NOMO-1 treated with DMSO at 0.1 percent for 48 hours (cell line): ENCODE results near the gene TFR2.

ENCODE experiments used
- DNase-seq: peaks from one replicate; lab custom pipeline; 2025; ENCODE audit not compliant: unreplicated experiment; lab: John Stamatoyannopoulos, UW

TFR2 gene

DNA sequence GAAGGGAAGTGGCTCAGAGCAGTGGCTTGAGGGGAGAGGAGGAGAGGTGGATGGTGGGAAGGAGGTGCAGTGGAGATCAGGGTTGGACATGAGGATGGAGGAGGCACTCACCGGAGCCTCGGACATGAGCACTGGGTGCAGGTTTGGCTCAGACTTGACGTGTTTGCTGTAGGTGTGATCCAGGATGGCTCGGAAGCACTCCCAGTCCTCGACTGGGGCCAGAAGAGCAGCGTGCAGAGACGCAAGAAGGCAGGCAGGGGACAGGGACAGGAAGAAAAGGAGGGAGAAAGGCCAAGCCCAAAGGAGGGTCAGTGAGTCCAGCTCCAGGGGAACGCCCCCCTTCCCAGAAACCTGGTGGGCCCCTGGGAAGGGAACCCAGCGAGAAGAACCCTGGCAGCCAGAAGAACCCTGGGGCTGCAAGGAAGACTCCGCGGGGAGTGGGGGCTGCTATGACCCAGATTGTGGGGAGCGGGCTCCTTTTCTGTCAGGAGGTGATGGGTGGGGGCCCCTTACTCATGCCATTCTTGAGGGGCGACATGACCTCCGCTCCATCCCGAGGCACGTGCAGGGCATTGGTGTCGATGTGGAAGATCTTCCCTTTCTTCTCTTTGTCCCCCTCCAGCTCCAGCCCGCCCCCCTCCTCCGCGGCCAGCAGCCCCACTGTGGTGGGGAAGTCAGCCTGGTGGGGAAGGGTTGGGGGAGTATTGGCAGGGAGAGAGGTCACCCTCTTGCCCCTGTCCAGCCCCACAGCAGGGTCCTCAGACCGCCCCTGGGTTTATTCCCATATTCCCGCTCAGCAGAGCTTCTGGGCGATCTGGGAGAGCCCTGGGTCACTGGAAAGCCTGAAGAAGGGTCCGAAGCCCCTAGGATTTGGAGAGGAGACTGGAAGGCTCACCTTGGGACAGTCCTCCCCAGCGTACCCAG, 13.8 kb upstream of the TFR2 start:
- no peak for DNase-seq

DNA sequence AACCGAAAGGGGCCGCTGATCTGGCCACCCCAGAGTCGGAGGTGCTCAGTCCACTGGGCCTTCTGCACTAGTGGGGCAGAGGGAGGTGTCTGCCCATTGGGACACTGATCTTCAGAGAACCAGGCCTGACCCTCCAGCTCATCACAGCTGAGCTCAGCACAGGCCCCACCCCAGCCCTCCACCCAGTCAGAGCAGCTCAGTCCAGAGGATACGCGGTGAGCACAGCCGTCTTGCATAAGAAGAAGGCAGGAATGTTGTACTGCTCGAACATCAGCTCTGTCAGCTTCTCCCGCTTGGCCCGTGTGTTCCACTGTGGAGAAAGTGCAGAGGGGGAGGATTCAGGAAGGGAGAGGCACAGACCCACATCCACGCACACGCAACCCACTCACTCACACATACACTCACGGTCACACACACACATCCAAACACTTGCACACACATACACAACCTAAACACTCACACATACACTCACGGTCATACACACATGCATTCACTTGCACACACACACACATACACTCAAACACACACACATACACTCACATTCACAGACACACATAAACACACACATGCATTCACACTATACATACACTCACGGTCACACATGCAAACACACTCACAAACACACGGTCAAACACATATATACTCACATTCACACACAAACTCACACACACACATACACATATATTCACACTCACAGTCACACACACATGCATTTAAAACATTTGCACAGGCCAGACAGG, 8.6 kb upstream of the TFR2 start:
- DNase-seq = no peak

DNA sequence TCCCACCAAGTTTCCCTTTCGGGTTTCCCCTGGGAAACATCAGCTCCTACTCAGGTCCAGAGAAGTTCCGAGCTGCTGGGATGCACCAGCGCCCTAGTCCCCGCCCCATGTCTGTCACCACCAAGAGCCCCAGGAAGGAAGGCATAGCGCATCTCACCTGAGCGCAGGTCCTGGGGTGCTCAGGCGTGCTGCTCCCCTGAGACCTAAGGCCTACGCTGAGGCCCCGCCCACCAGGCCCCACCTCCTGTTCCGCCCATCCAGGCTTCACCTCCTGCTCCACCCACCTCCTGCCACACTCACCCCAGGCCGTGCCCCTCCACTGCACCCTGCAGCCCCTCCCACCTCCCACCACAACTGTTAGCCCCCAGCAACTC, 1.2 kb upstream of the TFR2 start:
- no peak for DNase-seq

DNA sequence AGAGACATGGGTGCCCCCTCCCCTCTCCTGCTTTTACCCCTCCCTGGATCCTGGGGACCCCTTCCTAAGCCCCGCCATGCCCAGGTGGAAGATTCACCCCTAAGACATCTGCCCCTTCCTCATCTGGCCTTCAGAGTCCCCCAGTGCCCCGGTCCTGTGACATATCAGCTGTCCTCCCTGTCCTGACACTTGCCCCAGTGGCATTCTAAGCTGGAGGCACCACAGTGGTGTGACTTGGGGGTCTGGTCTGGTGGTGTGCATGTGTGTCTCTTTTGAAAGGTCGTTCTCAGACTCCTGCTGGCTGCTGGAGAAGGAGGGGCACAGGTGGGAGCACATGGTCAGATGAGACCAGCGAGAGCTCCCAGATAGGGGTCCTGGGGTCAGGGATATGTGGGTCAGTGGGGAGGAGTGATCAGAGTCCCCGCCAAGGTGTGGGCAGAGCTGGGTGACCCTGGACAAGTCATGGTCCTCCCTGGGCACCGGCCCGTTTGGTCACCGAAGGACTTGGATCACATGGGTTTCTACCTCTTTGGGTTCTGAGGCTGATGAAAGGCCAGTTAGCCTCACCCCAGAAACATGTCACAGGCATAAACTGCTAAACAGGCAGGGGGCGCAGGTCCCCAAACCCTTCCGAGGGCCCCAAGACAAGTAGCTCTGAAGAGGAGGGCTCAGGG, 645 bp upstream of the TFR2 start:
- DNase-seq = no peak

DNA sequence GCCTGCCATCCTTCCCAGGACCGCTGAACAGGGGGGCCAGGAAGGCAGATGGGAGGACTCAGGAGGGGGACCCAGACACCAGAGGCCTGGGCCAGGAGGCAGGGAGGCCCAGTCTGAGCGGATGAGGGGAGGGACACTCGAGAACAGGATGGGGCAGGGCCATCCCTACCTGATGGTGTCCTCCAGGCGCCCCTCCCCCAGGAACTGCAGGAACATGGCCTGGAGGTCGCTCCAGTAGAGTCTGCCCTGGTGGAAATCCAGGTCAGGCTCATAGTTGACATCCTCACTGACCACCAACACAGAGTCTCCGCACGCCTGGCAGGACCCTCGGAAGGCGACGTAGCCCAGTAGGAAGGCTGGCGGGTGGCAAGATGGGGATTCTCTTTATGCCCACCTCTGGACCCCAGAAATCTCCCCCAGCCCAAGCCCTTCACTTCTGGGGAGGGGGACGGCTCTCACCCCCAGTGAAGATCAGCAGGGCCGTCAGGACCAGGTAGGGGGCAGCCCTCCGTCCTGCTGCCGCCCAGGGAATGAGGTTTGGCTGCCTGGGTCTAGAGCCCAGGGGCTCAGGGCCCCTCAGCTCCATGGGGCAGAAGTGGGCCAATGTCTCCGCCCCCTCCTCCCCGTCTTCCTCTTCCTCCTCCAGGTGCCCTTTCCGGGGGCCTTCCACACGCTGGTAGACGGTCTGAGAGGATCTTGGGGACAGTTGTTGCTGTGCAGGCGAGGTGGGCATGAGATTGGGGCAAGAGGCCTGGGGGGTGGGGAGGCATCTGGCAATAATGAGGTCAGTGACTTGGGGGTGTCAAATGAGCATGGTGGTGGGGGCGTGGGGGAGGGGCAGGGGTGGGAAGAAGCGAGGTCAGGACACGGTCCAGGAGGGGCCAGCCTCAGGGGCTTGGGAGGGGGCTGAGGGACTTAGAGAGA, 573 bp downstream of the TFR2 start:
- no peak for DNase-seq

DNA sequence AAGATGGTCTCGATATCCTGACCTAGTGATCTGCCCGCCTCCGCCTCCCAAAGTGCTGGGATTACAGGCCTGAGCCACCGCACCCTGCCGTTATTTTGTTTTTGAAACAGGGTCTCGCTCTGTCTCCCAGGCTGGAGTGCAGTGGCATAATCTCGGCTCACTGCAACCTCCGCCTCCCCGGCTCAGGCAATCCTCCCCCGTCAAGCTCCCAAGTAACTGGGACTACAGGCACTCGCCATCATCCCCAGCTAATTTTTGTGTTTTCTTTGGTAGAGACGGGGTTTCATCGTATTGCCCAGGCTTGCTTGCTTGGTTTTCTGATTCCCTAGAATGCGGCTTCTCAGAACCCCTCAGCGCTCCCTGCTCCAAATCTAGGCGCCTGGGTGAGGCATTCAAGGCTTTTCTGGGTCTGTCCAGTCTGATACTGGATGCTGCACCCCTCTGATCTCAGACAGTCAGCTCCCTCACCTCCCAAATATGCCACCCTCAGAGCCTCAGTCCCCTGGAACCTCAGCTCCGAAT, 1.3 kb downstream of the TFR2 start:
- DNase-seq = no peak

DNA sequence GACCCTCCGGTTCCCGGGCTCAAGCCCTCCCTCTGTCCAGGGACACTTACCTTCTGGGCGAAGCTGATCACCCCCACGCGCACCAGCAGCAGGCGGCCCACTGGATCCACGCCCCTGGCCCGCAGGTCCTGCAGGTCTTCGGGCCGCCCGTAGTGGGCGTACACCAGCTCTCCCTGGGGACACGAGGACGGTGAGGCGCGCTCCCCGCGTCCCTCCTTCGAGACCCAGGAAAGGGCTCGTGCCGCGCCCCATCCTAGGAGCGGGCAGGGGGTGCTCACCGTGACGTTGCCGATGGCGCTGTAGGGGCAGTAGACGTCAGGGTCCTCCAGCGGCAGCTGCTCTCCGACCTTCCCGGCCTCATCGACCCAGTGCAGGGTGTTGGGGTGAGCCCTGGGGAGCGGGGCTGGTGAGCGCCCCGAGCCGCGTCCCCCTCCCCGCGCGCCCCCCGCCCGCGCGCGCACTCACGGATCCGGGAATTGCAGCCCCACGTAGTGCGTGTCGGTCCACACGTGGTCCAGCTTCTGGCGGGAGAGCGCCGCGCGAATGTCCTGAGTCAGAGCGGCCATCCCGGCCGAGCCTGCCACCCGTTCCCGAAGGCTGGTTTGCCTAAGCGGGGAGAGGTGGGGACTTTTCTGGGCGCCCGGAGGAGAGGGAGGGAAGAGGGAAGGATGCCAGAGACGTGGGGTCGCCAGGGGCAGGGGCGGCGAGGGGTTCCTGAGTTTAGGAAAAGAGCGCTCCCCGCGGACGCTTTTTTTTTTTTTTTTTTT, 8.2 kb downstream of the TFR2 start:
- peak; percentile 75 for DNase-seq

DNA sequence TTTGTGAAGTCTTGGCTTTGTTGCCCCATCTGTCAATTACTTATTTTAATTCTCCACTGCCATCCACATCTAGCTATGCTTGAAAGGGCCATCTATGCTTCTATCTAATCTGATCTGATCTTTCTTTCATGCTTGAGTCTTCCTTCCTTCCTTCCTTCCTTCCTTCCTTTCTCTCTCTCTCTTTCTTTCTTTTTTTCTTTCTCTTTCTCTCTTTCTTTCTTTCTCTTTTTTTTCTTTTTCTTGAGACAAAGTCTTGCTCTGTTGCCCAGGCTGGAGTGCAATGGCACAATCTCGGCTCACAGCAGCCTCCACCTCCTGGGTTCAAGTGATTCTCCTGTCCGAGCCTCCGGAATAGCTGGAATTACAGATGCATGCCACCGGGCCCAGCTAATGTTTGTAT, 11.3 kb downstream of the TFR2 start:
- no peak for DNase-seq

DNA sequence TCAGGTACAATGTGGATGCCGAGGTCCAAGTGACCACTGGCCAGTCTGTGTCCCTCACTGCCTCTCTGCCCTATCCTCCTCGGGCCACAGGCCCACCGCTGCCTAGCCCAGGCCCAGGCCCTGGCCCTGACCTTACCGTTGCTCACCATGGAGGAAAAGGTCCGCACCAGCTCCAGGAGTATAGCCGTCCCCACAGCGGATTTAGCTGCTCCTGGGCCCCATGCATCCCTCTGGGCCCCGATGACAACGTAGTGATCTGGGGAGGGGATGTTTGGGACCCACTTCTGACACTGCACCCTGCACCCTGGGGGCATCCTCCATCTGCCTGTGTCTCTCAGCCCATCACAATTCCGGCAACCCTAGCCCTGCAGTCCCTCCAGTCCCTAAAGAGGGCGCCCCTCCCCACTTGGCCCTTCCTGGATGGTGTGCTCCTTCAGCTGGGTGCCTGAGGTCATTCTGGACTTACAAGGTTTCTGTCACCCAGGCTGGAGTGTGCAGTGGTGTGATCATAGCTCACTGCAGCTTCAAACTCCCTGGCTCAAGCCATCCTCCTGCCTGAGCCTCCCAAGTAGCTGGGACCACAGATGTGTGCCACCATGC, 12.1 kb downstream of the TFR2 start:
- DNase-seq = peak; percentile 33

DNA sequence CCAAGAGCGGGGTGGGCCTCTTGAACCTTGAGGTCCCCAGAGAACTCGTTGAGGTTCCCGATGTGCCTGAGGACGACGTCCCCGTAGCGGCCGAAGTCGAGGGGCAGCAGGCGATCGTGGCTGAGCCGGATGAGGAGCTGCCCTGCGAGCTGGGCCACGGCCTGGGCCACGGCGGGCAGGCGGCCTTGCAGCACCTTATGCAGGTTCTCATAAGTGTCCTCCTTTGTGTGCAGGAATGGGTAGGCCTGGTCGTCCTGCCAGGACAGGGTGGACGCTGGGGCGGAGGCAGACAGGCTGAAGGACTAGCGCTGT, 14.2 kb downstream of the TFR2 start:
- DNase-seq = no peak

DNA sequence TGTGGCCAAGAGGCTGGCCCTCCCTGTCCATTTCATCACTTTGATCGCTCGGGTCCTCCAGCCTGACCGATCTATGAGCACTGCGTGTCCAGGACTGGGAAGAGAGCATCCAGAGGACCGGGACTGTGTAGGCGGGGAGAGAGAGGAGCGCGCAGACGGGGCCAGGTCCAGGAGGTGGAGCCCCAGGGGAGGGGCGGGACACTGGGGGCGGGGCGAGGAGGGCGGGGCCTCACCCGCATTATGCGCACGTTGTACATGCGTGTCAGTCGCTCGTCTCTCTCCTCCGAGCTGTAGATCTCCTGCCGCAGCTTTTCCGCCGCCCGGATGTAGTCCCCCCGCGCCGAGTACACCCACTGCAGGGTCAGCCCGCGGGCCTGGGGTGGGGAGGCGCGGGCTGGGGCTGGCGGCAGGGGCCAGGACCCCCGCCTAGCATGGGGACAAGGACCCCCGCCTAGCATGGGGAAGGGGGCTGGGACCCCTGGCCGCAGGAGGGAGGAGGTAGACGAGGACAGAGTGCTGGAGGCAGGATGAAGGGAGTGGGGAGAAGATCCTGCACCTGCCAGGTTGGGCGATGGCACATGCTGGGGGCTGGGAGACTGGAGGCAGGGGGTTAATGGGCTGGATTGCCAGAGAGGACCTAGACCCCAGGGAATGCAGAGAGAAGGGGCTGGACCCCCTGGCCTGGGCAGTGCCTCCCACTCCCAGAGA, 14.7 kb downstream of the TFR2 start:
- DNase-seq = no peak

DNA sequence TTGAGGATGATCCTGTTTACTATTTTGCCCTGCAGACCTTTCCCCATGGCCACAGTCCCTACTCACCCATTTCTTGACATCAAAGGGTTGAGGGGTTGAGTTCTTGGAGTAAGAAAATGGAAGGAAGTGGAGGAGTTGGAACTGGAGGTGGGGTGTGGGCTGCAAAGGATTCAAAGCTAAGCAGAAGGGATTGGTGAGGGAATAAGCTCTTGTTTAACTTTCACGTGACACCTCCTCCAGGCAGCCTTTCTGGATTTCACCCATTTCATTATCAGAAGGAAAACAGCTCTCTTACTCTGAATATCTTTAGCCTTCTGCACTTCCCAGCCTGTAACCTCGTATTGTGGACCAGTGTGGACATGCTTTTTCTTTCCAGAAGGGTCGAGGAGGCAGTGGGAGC, 15.3 kb downstream of the TFR2 start:
- DNase-seq = no peak

DNA sequence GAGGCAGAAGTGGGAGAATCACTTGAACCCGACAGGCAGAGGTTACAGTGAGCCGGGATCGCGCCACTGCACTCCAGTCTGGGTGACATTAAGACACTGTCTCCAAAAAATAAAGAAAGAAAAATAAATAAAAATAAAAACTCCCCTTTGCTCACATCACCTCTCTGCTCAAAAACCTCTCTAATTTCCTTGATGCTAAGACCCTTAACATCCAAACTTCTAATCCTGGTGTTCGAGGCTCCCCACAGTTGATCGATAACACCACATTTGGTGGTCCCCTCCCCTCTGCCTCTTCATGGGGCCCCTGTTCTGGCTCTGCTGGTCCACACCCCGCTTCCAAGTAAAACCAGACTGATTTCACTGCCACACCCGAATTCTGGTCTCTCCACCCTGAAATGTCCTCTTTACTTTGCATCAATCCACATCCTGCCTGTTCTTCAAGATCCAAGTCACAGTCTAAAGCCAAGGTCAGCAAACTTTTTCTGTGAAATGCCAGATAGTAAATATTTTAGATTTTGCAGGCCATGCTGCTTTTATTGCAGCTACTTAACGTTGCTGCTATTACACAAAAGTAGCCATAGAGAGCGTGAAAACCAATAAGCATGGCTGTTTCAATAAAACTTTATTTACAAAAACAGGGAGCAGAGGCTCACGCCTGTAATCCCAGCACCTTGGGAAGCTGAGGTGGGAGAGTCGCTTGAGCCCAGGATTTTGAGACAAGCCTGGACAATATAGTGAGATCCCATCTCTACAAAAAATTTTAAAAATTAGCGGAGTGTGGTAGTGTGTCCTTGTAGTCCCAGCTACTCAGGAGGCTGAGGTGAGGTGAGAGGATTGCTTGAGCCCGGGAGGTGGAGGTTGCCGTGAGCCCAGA, 17.2 kb downstream of the TFR2 start:
- DNase-seq = no peak

DNA sequence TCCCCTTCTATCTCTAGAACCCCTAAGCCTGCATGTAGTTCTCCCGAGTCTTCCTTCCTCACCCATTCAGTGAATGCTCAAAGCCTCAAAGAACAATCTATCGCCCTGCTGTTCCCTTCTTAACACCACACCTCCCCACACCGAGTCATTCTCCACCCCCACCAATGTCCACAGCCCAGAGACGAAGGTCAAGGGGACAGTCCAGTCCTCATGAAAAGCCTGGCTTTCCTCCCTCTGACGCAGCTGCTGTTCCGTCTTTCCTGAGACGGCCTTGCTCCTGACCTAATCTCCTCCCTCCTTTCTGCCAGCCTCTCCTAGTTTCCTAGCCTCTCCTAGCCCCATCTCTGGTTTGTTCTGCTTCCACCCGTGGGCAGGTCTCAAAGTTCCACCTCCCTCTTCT, 19.8 kb downstream of the TFR2 start:
- no peak for DNase-seq

DNA sequence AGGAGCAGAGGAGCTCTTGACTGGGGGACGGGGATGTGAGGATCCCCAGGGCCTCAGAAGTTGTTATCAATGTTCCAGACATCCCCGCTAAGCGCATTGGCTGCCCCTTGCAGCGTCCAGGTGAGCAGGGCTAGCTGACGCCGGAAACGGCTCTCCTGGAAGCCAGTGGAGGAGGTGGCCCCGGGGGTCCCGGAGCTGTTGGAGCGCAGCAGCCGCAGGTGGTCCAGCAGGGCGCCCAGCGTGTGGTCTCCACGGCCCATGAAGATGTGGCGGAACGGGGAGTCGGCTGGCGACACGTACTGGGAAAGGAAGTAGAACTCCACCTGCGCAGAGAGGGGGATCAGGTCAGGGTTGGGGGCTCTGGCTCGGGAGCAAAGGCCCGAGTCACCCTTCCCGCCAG, 20.5 kb downstream of the TFR2 start:
- no peak for DNase-seq

DNA sequence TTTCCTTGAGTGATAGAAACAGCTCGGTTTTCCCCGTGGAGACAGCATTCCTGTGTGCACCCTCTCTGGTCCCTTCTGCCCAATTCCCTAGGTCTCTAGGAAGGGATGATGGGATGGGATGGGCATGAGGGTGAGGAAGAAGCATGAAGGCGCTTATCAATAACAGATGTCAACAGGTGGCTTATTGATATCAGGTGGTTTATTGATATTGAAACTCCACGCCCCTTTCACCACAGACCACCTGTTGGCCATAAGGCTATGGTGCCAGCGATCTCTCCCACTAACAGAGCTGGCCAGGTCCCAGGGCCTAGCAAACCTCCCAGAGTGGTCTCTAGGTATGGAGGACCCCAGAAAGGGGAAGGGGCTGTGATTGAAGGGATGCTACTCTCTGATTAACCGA, 21.1 kb downstream of the TFR2 start:
- DNase-seq = no peak

DNA sequence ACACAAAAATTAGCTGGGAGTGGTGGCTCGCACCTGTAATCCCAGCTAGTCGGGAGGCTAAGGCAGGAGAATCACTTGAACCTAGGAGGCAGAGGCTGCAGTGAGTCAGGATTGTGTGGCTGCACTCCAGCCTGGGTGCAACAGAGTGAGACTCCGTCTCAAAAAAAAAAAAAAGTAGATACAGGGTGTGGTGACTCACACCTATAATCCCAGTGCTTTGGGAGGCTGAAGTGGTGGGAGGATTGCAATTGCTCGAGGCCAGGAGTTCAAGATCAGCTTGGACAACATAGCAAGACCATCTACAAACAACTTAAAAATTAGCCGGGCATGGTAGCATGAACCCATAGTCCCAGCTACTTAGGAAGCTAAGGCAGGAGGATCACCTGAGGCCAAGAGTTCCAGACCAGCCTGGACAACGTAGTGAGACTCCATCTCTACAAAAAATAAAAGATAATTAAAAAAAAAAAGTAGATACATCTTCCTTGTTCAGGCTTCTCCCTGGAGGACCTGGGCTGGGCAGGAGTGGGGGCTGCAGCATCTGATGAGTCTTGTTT, 27.0 kb downstream of the TFR2 start:
- no peak for DNase-seq
